HepG2 (cell line): ENCODE measurements around the gene TBX3. TPM values are rescaled to one million over a fixed set of nuclear protein-coding genes. Genes with fewer than 3 reads are reported as not detected.

Experiments
- AHDC1 ChIP-seq: sonication (generic); formaldehyde crosslinking; IDR thresholded peaks from 2 replicates; pipeline ENCODE4 v1.5.1; 2020; ENCODE audit warnings: mild to moderate bottlenecking, missing genetic modification reagents, borderline replicate concordance
- DNMT3B ChIP-seq: conservative IDR thresholded peaks from 2 replicates; pipeline ENCODE4 v1.6.1; 2016; ENCODE audit warnings: missing biosample characterization, control low read depth
- KLF15 ChIP-seq: sonication (generic); formaldehyde crosslinking; IDR thresholded peaks from 2 replicates; pipeline ENCODE4 v1.8.1; 2023; ENCODE audit warnings: borderline replicate concordance, mild to moderate bottlenecking, inconsistent platforms, missing genetic modification reagents, mixed read lengths
- MIER2 ChIP-seq: IDR thresholded peaks from 2 replicates; pipeline ENCODE4 v1.6.1; 2016; ENCODE audit warnings: missing biosample characterization, missing genetic modification reagents
- RBM22 ChIP-seq: fragments of 200-400 bp; formaldehyde crosslinking; optimal IDR thresholded peaks from 2 replicates; pipeline ENCODE3; 2017; ENCODE audit warnings: mild to moderate bottlenecking, low read length, moderate library complexity
- REL ChIP-seq: sonication (generic); formaldehyde crosslinking; conservative IDR thresholded peaks from 2 replicates; pipeline ENCODE4 v1.8.0; 2022; ENCODE audit warnings: mild to moderate bottlenecking, missing genetic modification reagents, moderate library complexity
- TCF7L2 ChIP-seq: IDR thresholded peaks from 2 replicates; pipeline ENCODE4 v1.6.1; 2011; ENCODE audit warnings: mild to moderate bottlenecking, low read depth, low read length, moderate library complexity
- ZFP36 ChIP-seq: fragments of 150-350 bp; IDR thresholded peaks from 2 replicates; pipeline ENCODE4 v1.6.1; 2018; ENCODE audit warnings: borderline replicate concordance, low read length, low read depth; ENCODE audit not compliant: partially characterized antibody
- ZFX ChIP-seq: sonication (generic); formaldehyde crosslinking; IDR thresholded peaks from 2 replicates; pipeline ENCODE4 v1.4.0; 2020; ENCODE audit warnings: mild to moderate bottlenecking, low read depth, missing genetic modification reagents, moderate library complexity
- ZIK1 ChIP-seq: sonication (generic); formaldehyde crosslinking; IDR thresholded peaks from 2 replicates; pipeline ENCODE4 v1.5.0; 2020; ENCODE audit warnings: mild to moderate bottlenecking, low read depth, missing genetic modification reagents, borderline replicate concordance
- ZNF275 ChIP-seq: sonication (generic); formaldehyde crosslinking; IDR thresholded peaks from 2 replicates; pipeline ENCODE4 v1.8.0; 2022; ENCODE audit warnings: missing genetic modification reagents, mild to moderate bottlenecking, inconsistent platforms, borderline replicate concordance
- ZNF446 ChIP-seq: sonication (generic); formaldehyde crosslinking; IDR thresholded peaks from 2 replicates; pipeline ENCODE4 v1.5.0; 2020; ENCODE audit warnings: mild to moderate bottlenecking, missing genetic modification reagents
- ZNF703 ChIP-seq: sonication (generic); formaldehyde crosslinking; IDR thresholded peaks from 2 replicates; pipeline ENCODE4 v1.5.1; 2020; ENCODE audit warnings: missing genetic modification reagents, mild to moderate bottlenecking, moderate library complexity, borderline replicate concordance
- ZNF784 ChIP-seq: sonication (generic); formaldehyde crosslinking; IDR thresholded peaks from 2 replicates; pipeline ENCODE4 v1.5.1; 2020; ENCODE audit warnings: missing genetic modification reagents, mild to moderate bottlenecking, borderline replicate concordance
- ZSCAN12 ChIP-seq: sonication (generic); formaldehyde crosslinking; IDR thresholded peaks from 2 replicates; pipeline ENCODE4 v1.9.0; 2021; ENCODE audit warnings: mild to moderate bottlenecking, missing genetic modification reagents
- ZSCAN9 ChIP-seq: IDR thresholded peaks from 2 replicates; pipeline ENCODE4 v1.6.1; 2016; ENCODE audit warnings: borderline replicate concordance
- polyA plus RNA-seq, 8 experiments: library from polyadenylated mRNA; depleted of rRNA in 3 of 8; stranded (reverse) in 7 of 8; unstranded in 1 of 8; fragments of >200 nt; fragmentation: Illumina TruSeq in 4 of 8; extraction: Trizol in 4 of 8; gene quantifications; 2 replicates each; pipeline versions ENCODE4 v1.2.1 to v1.2.3, GENCODE V29; 2011 to 2016; ENCODE audit warnings: low read depth in 4 of 8, missing spikeins in 1 of 8, mixed read lengths in 1 of 8; ENCODE audit not compliant: insufficient read depth in 1 of 8
- total RNA-seq, 5 experiments: library from RNA; depleted of rRNA; stranded (reverse); fragments of >200 nt; fragmentation: Illumina TruSeq; extraction: Trizol; gene quantifications; 2 replicates each; pipeline ENCODE4 v1.2.3, GENCODE V29; 2016; ENCODE audit warnings: low read depth in 1 of 5
- TF ChIP-seq, protein P1 (sequence below): sonication (generic); formaldehyde crosslinking; IDR thresholded peaks from 2 replicates; pipeline ENCODE4 v1.9.0; 2021; ENCODE audit warnings: missing genetic modification reagents, borderline replicate concordance

The TBX3 gene
- total and polyA plus RNA-seq, 2 of the 13 experiments (the other 11 are each of a cell fraction or from before 2014, with no cell fraction given), result 27.1 to 42.4 TPM

DNA sequence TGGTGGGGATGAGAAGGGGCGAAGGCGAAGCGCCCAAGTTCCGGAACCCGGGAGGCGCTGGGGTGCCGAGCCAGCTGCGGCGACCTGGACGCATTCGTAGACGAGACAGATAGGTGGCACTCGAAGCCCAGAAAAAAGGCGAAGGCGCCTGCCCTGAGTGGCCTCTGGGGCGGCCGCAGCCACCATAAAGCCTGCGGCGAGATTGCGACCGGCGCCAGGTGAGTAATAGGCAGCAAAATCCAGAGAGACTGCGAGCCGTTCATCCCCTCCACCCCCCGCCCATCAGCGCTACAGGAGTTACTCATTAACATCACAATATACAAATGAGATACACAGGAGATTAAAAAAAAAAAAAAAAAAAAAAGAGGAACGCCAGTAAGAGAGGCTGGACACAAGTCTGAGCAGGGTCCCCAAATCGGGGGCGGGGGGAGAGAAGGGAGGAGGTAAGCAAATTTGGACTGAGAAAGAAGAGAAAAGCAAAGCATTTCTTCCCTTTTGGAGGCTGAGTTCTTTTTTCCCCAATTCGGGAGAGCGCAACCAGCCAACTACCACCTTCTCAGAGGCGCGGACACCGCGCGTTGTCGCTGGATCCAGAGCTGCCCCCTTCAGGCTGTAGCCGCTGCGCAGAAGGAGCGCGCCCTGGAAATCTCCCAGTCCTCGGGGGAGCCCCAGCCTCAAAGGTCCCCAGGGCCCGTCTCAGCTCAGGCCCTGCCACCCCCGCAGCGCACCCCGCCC lies 15.7 kb downstream of the TBX3 start (continued):
- TF ChIP-seq TCF7L2, result no peak
- no peak for TF ChIP-seq RBM22
- TF ChIP-seq AHDC1 (CRISPR knock-in tag), result no peak
- TF ChIP-seq KLF15 (CRISPR knock-in tag), result no peak
- TF ChIP-seq ZFX, result no peak; the same call in 1 of the 2 replicates
- no peak for TF ChIP-seq ZNF275 (CRISPR knock-in tag)
- TF ChIP-seq MIER2 (CRISPR knock-in tag), result no peak
- no peak; the same call in 1 of the 2 replicates for TF ChIP-seq ZNF784 (CRISPR knock-in tag)
- TF ChIP-seq, protein P1, sequence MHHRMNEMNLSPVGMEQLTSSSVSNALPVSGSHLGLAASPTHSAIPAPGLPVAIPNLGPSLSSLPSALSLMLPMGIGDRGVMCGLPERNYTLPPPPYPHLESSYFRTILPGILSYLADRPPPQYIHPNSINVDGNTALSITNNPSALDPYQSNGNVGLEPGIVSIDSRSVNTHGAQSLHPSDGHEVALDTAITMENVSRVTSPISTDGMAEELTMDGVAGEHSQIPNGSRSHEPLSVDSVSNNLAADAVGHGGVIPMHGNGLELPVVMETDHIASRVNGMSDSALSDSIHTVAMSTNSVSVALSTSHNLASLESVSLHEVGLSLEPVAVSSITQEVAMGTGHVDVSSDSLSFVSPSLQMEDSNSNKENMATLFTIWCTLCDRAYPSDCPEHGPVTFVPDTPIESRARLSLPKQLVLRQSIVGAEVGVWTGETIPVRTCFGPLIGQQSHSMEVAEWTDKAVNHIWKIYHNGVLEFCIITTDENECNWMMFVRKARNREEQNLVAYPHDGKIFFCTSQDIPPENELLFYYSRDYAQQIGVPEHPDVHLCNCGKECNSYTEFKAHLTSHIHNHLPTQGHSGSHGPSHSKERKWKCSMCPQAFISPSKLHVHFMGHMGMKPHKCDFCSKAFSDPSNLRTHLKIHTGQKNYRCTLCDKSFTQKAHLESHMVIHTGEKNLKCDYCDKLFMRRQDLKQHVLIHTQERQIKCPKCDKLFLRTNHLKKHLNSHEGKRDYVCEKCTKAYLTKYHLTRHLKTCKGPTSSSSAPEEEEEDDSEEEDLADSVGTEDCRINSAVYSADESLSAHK (CRISPR knock-in tag), result no peak
- TF ChIP-seq ZSCAN12, result no peak
- TF ChIP-seq ZNF703 (CRISPR knock-in tag), result no peak
- TF ChIP-seq DNMT3B (CRISPR knock-in tag), result no peak
- TF ChIP-seq ZSCAN9 (CRISPR knock-in tag), result no peak
- TF ChIP-seq REL, result no peak
- no peak for TF ChIP-seq ZFP36
- TF ChIP-seq ZIK1 (CRISPR knock-in tag), result no peak
- TF ChIP-seq ZNF446, result no peak
